Stimulated activated CD4-positive, alpha-beta T cell treated with anti-CD3 and anti-CD28 coated beads, TNF-alpha, amount 100 ng/mL, for 1 hour (primary cell): Measurements from ENCODE around the gene MAP2K1.
"Not testable (repeated sequence)": the region's sequence is repeated elsewhere in the genome, so short reads cannot be mapped to it uniquely, and the experiment has no call there.

Source experiments
- DNase-seq, 3 donors: peaks; one replicate each; pipeline ENCODE4 v3.0.0-alpha.2; 2020; ENCODE audit warnings: low read depth in 3 of 3, low spot score in 1 of 3

MAP2K1 gene

GRCh38 chr15:66386204-66387123 lies at the start of gene MAP2K1:
MAP2K1 (plus strand) TSS chr15:66386912; CDS start chr15:66387348, 436 bp downstream.
- peak; percentile 96 to 97 (median 96) for DNase-seq

- not testable (repeated sequence) for DNase-seq
Measured at GRCh38 chr15:66348530-66348929, 38.2 kb upstream of the MAP2K1 start.

GRCh38 chr15:66356077-66356358 lies 30.7 kb upstream of the MAP2K1 start:
- no peak for DNase-seq

DNA sequence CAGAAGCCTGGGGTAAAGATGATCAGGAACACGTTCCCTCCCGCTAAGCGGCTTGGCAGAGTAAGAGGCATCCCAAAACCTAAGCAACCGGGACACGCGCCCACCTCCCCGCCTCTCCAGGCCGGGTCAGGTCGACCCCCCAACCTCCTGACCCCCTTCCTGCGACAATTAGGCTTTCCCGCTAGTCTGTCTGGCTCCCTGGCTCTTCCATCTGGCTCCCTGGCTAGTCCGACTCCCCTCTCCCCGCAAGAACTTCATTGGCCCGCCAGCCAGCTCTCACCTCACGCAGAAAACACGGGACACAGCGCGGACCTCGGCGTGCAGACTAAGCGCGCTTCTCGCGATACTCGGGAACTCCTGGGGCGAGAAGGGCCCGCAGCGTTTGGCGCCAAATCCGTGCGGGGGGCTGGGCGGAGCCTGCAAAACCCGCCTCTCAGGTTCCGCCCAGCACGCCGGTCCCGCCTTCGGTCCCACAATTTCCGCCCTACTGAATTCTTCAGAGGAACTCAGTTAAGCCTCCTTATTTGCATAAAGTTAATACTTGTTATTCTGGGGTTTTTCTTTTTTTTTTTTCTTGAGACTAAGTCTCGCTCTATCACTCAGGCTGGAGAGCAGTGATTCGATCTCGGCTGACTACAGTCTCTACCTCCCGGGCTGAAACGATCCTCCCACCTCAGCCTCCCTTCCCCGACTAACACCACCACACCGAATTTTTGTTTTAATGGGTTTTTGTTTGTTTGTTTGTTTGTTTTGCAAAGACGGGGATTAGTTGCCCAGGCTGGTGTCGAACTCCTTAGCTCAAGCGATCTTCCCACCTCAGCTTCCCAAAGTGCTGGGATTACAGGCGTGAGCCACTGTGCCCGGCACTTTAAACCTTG lies 30.1 kb upstream of the MAP2K1 start, which contains the start of gene TIPIN:
Gene TIPIN (minus strand): TSS at position 327 of the 878 bp plus-strand sequence. CDS start 3,738 bp downstream, outside the sequence.
- DNase-seq: peak; percentile 91 to 94 (median 93)

- no peak for DNase-seq
Measured at GRCh38 chr15:66359740-66360139, 27.0 kb upstream of the MAP2K1 start.

- DNase-seq: not testable (repeated sequence)
Measured at GRCh38 chr15:66361745-66362460, 24.8 kb upstream of the MAP2K1 start.

GRCh38 chr15:66362776-66363175 lies 23.9 kb upstream of the MAP2K1 start:
- no peak for DNase-seq

- DNase-seq: no peak
Measured at GRCh38 chr15:66364944-66365528, 21.7 kb upstream of the MAP2K1 start.

GRCh38 chr15:66369773-66370651 lies 16.7 kb upstream of the MAP2K1 start:
- no peak for DNase-seq

DNA sequence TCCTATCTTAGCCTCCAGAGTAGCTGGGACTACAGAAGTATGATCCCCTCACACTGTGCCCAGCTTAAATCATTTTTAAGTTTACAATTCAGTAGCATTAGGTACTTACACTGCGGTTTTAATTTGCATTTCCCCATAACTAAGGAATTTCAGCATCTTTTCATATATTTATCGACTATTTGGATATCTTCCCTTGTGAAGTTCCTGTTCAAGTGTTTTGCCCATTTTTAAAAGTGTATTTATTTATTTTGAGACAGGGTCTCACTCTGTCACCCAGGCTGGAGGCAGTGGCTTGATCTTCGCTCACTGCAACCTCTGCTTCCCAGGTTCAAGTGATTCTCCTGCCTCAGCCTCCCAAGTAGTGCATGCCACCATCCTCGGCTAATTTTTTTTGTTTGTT lies 12.5 kb upstream of the MAP2K1 start:
- no peak for DNase-seq

- no peak for DNase-seq
Measured at GRCh38 chr15:66378814-66379430, 7.8 kb upstream of the MAP2K1 start.

DNA sequence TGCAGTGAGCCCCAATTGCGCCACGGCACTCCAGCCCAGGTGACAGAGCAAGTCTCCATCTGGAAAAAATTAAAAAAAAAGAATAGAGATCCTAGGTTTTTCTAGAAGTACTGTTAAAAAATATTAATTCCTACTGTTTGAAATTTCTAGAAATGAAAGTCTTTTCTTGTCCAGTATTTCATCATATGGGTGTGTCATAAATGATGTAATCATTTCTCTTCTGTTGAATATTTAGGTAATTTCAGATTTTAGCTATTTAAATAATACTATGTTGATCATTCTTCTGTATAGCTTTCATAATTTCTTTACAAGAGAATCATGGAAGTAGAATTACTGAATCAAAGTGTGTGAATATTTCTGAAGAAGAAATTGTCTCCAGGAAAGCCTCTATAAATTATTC lies 5.3 kb upstream of the MAP2K1 start:
- not testable (repeated sequence) for DNase-seq

DNA sequence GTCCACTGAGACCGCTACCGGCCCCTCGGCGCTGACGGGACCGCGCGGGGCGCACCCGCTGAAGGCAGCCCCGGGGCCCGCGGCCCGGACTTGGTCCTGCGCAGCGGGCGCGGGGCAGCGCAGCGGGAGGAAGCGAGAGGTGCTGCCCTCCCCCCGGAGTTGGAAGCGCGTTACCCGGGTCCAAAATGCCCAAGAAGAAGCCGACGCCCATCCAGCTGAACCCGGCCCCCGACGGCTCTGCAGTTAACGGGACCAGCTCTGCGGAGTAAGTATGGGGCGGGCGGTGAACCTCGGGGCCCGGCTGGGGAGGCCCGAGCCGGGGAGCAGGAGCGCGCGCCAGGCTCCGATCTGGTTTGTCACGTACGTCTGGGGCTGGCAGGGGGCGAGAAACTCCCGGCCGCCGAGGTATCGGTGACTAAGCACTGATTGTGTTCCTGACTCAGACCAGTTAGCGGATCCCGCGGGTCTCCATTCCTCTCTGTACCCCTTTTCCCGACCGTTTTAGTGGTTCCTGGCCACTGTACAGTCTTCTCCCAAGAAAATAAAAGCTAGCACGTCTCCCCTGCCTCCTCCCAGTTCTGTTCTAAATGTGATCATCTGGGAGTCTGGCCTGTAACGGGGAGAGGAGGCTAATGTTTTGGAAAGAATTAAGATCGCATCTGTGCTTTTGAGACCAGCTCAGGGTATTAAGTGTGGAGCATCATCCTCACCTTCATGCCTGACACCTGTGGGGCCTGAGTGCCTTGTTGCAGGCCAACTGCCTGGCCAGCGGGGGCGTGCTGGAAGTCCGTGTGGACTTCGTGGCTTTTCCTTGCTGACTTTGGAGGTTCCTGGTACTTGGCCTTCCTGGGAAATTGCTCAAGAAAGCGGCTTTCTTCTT lies 691 bp downstream of the MAP2K1 start:
- peak; percentile 40 to 71 (median 52) for DNase-seq

- DNase-seq: no peak
Measured at GRCh38 chr15:66388043-66388363, 1.3 kb downstream of the MAP2K1 start.

- DNase-seq: no peak
Measured at GRCh38 chr15:66388576-66388975, 1.9 kb downstream of the MAP2K1 start.

- DNase-seq: no peak
Measured at GRCh38 chr15:66389098-66389858, 2.6 kb downstream of the MAP2K1 start.

DNA sequence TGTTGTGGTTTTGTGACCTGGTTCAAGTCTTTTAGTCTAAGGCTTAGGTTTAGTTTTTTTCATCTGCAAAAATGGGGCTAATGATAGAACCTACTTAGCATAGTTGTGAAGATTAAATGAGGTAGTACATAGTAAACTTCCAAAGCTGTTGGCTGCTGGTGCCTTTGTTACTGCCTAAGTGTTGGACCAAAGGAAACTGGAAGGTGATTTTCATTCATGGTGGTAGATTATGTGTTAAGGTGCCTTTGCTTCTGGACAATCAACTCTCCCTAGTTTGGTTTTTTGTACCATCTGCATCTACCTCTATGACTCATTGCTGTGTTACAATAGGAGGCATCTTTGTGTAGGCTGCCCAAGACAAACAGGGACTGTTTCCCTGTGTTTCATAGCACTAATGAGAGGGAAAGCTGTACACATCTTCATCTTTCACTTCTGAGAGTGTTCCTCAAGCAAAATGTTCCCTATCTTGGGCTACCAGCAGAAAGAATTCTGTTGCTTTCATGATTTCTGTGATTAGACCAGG lies 3.2 kb downstream of the MAP2K1 start:
- no peak for DNase-seq

GRCh38 chr15:66390678-66391077 lies 4.0 kb downstream of the MAP2K1 start:
- DNase-seq: no peak
